HL-60 (cell line): Measurements from ENCODE around the gene SYNGR4.

ENCODE experiments used
- DNase-seq, 2 experiments: peaks; one replicate each; pipeline ENCODE4 v3.0.0-alpha.2; 2010 to 2020; ENCODE audit warnings: low read depth in 1 of 2, low spot score in 1 of 2
- H3K27ac ChIP-seq: fragments of 250-450 bp; sonication (Bioruptor Pico); replicated peaks from 2 replicates; pipeline ENCODE4 v1.5.1; 2020; ENCODE audit warnings: mild to moderate bottlenecking, moderate library complexity
- H3K27me3 ChIP-seq: fragments of 250-450 bp; sonication (Bioruptor Pico); 2 replicates; pipeline ENCODE4 v1.5.1; 2021; ENCODE audit warnings: mild to moderate bottlenecking, moderate library complexity; ENCODE audit not compliant: insufficient read depth, poor library complexity, severe bottlenecking
- H3K4me3 ChIP-seq: replicated peaks from 2 replicates; pipeline ENCODE4 v1.5.1; 2011; ENCODE audit warnings: mild to moderate bottlenecking, control low read depth, low read length; ENCODE audit not compliant: insufficient read depth
- CTCF ChIP-seq: IDR thresholded peaks from one replicate; pipeline ENCODE4 v1.5.1; 2011; ENCODE audit warnings: low read length, control low read depth, inconsistent platforms; ENCODE audit not compliant: insufficient read depth
- GABPA ChIP-seq: IDR thresholded peaks from 2 replicates; pipeline ENCODE4 v1.6.1; 2012; ENCODE audit warnings: low read depth
- POLR2AphosphoS5 ChIP-seq: IDR thresholded peaks from 2 replicates; pipeline ENCODE4 v1.6.1; 2012; ENCODE audit warnings: low read depth
- REST ChIP-seq: IDR thresholded peaks from 2 replicates; pipeline ENCODE4 v1.6.1; 2012; ENCODE audit warnings: low read depth; ENCODE audit not compliant: insufficient replicate concordance
- SPI1 ChIP-seq: IDR thresholded peaks from 2 replicates; pipeline ENCODE4 v1.6.1; 2012; ENCODE audit warnings: low read depth, mild to moderate bottlenecking, borderline replicate concordance

SYNGR4 gene

GRCh38 chr19:48395499-48395898 is 31.3 kb downstream of the SYNGR4 start:
- TF ChIP-seq SPI1, result no peak
- no peak for TF ChIP-seq REST
- TF ChIP-seq GABPA, result no peak
- TF ChIP-seq CTCF, result no peak
- no peak for TF ChIP-seq POLR2AphosphoS5
- Histone ChIP-seq H3K27ac (no peak overlapping the region), H3K27me3 (peaks cover 52% of the 10 kb centered on the region), H3K4me3 (no peak overlapping the region)
- no peak for DNase-seq

- TF ChIP-seq SPI1 (no peak), POLR2AphosphoS5 (no peak), GABPA (no peak), CTCF (no peak), REST (no peak)
- Histone ChIP-seq H3K27me3 (peaks cover 52% of the 10 kb centered on the region), H3K27ac (no peak overlapping the region), H3K4me3 (no peak overlapping the region)
- DNase-seq, result no peak
These were observed 32.1 kb downstream of the SYNGR4 start for GRCh38 chr19:48396016-48396823.

GRCh38 chr19:48396824-48397176 is 32.6 kb downstream of the SYNGR4 start:
- Histone ChIP-seq H3K27me3 (peaks cover 52% of the 10 kb centered on the region), H3K4me3 (no peak overlapping the region), H3K27ac (no peak overlapping the region)
- no peak for TF ChIP-seq REST
- TF ChIP-seq CTCF, result no peak
- no peak for TF ChIP-seq GABPA
- TF ChIP-seq POLR2AphosphoS5, result no peak
- TF ChIP-seq SPI1, result no peak
- no peak for DNase-seq
